Measurements from ENCODE around the gene HDGF. TPM values are rescaled to one million over a fixed set of nuclear protein-coding genes. Genes with fewer than 3 reads are reported as not detected.
"Not testable (repeated sequence)": the region's sequence is repeated elsewhere in the genome, so short reads cannot be mapped to it uniquely, and the experiment has no call there.

HDGF gene
- total and polyA plus RNA-seq, 12 donors, result 69.8 to 202 (median 144) TPM

GRCh38 chr1:156765666-156766065 is 14.2 kb upstream of the HDGF start:
- ATAC-seq (no peak), DNase-seq (no peak)
- WGBS, 2 donors, result 92 to 94% methylated on average over 5 of the region's 5 CpGs
- no peaks in the 10 kb centered on the region for H3K27me3 ChIP-seq
- TF ChIP-seq, protein P1, sequence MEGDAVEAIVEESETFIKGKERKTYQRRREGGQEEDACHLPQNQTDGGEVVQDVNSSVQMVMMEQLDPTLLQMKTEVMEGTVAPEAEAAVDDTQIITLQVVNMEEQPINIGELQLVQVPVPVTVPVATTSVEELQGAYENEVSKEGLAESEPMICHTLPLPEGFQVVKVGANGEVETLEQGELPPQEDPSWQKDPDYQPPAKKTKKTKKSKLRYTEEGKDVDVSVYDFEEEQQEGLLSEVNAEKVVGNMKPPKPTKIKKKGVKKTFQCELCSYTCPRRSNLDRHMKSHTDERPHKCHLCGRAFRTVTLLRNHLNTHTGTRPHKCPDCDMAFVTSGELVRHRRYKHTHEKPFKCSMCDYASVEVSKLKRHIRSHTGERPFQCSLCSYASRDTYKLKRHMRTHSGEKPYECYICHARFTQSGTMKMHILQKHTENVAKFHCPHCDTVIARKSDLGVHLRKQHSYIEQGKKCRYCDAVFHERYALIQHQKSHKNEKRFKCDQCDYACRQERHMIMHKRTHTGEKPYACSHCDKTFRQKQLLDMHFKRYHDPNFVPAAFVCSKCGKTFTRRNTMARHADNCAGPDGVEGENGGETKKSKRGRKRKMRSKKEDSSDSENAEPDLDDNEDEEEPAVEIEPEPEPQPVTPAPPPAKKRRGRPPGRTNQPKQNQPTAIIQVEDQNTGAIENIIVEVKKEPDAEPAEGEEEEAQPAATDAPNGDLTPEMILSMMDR (IDR thresholded peaks at IDR 0.05), result no peak
- intact Hi-C loops (cut with DNase I), result loop anchor here in 7 of 10 donors (1.0 to 5.0 kb wide), 7 partner anchors 13 to 88 kb away; partner anchors contain the start of genes ISG20L2 (in 6 of the 7), METTL25B (in 6 of the 7), HDGF (in 3 of the 7) and NES (in 1 of the 7)
- H3K4me1 ChIP-seq, result peaks cover 12 to 36% (median 34%) of the 10 kb centered on the region in 9 donors
- peaks cover 0 to 9% (median 0%) of the 10 kb centered on the region in 9 donors for H3K36me3 ChIP-seq
- H3K9me3 ChIP-seq, result no peaks in the 10 kb centered on the region
- H3K4me3 ChIP-seq, result peak overlapping the region in 3 of 10 donors; percentile 95 to 98 (median 96)
- H3K27ac ChIP-seq, result peak overlapping the region in 8 of 10 donors; percentile 85 to 98 (median 95)

DNA sequence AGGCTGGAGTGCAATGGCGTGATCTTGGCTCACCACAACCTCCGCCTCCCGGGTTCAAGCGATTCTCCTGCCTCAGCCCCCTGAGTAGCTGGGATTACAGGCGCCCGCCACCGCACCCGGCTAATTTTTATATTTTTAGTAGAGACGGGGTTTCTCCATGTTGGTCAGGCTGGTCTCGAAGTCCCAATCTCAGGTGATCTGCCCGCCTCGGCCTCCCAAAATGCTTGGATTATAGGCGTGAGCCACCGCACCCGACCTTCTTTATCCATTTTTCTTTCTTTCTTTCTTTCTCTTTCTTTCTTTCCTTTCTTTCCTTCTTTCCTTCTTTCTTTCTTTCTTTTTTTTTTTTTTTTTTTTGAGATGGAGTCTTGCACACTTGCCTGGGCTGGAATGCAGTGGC is 13.7 kb upstream of the HDGF start:
- intact Hi-C loops (cut with DNase I), result loop anchor here in 5 of 10 donors (5.0 kb wide), 2 partner anchors 38 to 88 kb away; partner anchors contain the start of genes ISG20L2 (in 4 of the 5), METTL25B (in 4 of the 5) and NES (in 1 of the 5)

DNA sequence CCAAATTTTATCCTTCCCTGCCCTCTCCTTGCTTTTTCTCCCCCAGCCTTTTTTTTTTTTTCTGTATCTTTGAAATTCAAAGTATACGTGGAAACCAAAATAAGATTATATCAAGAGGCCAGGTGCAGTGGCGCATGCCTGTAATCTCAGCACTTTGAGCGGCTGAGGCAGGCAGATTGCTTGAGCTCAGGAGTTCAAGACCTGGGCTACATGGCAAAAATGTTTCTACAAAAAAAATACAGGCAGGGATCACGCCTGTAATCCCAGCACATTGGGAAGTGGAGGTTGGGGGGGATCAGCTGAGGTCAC is 9.3 kb upstream of the HDGF start:
- no peak overlapping the region for H3K27ac ChIP-seq
- no peaks in the 10 kb centered on the region for H3K36me3 ChIP-seq
- intact Hi-C loops (cut with DNase I), result no loop called here
- no peaks in the 10 kb centered on the region for H3K27me3 ChIP-seq
- peaks cover 0 to 7% (median 1%) of the 10 kb centered on the region in 9 donors for H3K4me1 ChIP-seq
- TF ChIP-seq, protein P1 (IDR thresholded peaks at IDR 0.05), result no peak
- no peaks in the 10 kb centered on the region for H3K9me3 ChIP-seq
- ATAC-seq (no peak), DNase-seq (no peak)
- WGBS, 2 donors, result 76% methylated on average over 4 of the region's 4 CpGs
- no peak overlapping the region for H3K4me3 ChIP-seq

More for the DNA sequence above, 13.7 kb upstream of the HDGF start:
- not testable (repeated sequence) for H3K36me3 ChIP-seq, DNase-seq, H3K9me3 ChIP-seq, H3K4me3 ChIP-seq, ATAC-seq, H3K27me3 ChIP-seq, H3K27ac ChIP-seq
- peaks cover 12 to 31% (median 29%) of the 10 kb centered on the region in 9 donors for H3K4me1 ChIP-seq
- WGBS, 2 donors, result 97% methylated on average over 15 of the region's 15 CpGs

DNA sequence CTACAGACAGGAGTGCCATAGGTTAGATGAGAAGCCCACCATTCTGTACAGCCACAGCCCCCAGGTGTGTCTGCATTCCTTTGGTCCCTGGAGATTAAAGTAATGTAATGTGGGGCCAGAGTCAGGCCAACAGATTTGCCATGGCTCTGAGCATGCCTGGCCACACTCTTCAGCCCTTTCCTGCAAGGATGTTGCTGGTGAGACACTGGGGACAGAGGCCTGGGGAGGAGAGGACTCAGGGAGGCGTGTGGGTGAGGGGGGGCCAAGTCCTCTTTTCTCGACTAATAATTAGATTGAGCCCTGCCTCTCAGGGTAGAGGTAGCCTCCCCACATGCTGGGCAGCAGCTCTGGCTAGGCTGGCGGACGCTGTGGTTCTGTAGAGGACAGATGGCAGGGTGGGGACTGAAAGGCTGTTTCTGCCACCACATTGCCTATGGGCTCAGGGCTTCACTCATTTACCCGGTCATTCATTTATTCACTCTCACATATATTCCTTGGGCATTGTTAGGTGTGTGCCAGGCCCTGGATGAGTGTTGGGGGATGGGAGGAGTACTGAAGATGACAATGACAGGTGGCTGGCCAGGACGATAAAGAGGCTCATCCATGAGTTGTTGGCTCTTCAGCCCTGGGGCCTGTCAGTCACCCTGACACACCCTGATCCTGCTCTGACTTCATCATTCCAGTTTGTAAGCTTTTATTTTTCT is 8.8 kb upstream of the HDGF start:
- TF ChIP-seq, protein P1 (IDR thresholded peaks at IDR 0.05), result no peak
- Histone ChIP-seq H3K36me3 (no peaks in the 10 kb centered on the region), H3K4me3 (no peak overlapping the region), H3K9me3 (no peaks in the 10 kb centered on the region), H3K27me3 (no peaks in the 10 kb centered on the region), H3K27ac (no peak overlapping the region), H3K4me1 (peaks cover 0 to 12% (median 5%) of the 10 kb centered on the region in 9 donors)
- ATAC-seq (no peak), DNase-seq (no peak)
- intact Hi-C loops (cut with DNase I), result no loop called here
- WGBS, 2 donors, result 66 to 68% methylated on average over 6 of the region's 6 CpGs

GRCh38 chr1:156757572-156758253 is 6.2 kb upstream of the HDGF start:
- not testable (repeated sequence) for H3K9me3 ChIP-seq, H3K27me3 ChIP-seq, H3K27ac ChIP-seq, ATAC-seq, H3K36me3 ChIP-seq, H3K4me3 ChIP-seq, DNase-seq
- 89 to 97% methylated on average over 10 of the region's 10 CpGs for WGBS, 2 donors
- intact Hi-C loops (cut with DNase I), result loop anchor here in 1 of 10 donors (2.0 kb wide), 1 partner anchor 77 kb away; no protein-coding TSS in a partner anchor
- H3K4me1 ChIP-seq, result peaks cover 3 to 26% (median 12%) of the 10 kb centered on the region in 9 donors
